K562 (cell line): ENCODE data around the gene TCHP. TPM values are rescaled to one million over a fixed set of nuclear protein-coding genes. Genes with fewer than 3 reads are reported as not detected.
A peak's percentile ranks its signal among the peaks of the same experiment; 100 is the strongest.

ENCODE experiments used
- BMI1 ChIP-seq: fragments of 150-350 bp; IDR thresholded peaks from 2 replicates; pipeline ENCODE4 v1.6.1; 2014; ENCODE audit warnings: low read length
- ESRRA ChIP-seq: fragments of 450-650 bp; IDR thresholded peaks from 2 replicates; pipeline ENCODE4 v1.6.1; 2014; ENCODE audit warnings: low read depth, mild to moderate bottlenecking, moderate library complexity, borderline replicate concordance
- FOXK1 ChIP-seq: sonication (generic); formaldehyde crosslinking; IDR thresholded peaks from 2 replicates; pipeline ENCODE4 v1.8.0; 2022; ENCODE audit warnings: missing genetic modification reagents, mild to moderate bottlenecking, borderline replicate concordance
- FOXM1 ChIP-seq, 2 experiments: fragments of 450-650 bp in 1 of 2; sonication (generic) in 1 of 2; formaldehyde crosslinking in 1 of 2; IDR thresholded peaks; 2 replicates each; pipeline versions ENCODE4 v1.6.1 to v1.9.0; 2017 to 2022; ENCODE audit warnings: low read depth in 2 of 2, mild to moderate bottlenecking in 2 of 2, missing genetic modification reagents in 1 of 2, moderate library complexity in 1 of 2
- HMG20A ChIP-seq: fragments of 450-650 bp; formaldehyde crosslinking; conservative IDR thresholded peaks from 2 replicates; pipeline ENCODE4 v1.4.0; 2020; ENCODE audit warnings: mild to moderate bottlenecking, mixed read lengths
- HNRNPLL ChIP-seq: fragments of 200-400 bp; formaldehyde crosslinking; IDR thresholded peaks from 2 replicates; pipeline ENCODE4 v1.6.1; 2017; ENCODE audit warnings: low read length, low read depth, mild to moderate bottlenecking; ENCODE audit not compliant: poor library complexity, severe bottlenecking
- JUN ChIP-seq, 2 experiments: sonication (generic) in 1 of 2; formaldehyde crosslinking in 1 of 2; IDR thresholded peaks; 2 replicates each; pipeline versions ENCODE4 v1.6.1 to v1.8.0; 2012 to 2022; ENCODE audit warnings: borderline replicate concordance in 2 of 2, mild to moderate bottlenecking in 2 of 2, improper control_type of control experiment in 1 of 2, low read depth in 1 of 2, low read length in 1 of 2, missing genetic modification reagents in 1 of 2
- KDM4B ChIP-seq, 2 experiments: fragments of 450-650 bp in 1 of 2; sonication (generic) in 1 of 2; IDR thresholded peaks; 2 replicates each; pipeline ENCODE4 v1.6.1; 2016 to 2017; ENCODE audit warnings: borderline replicate concordance in 2 of 2, antibody characterized with exemption in 1 of 2, low read depth in 1 of 2, mild to moderate bottlenecking in 1 of 2
- KLF13 ChIP-seq: fragments of 450-650 bp; IDR thresholded peaks from 2 replicates; pipeline ENCODE4 v1.6.1; 2016; ENCODE audit warnings: missing genetic modification characterization, low read depth, mild to moderate bottlenecking, missing compliant biosample characterization, moderate library complexity, borderline replicate concordance
- MECOM ChIP-seq: fragments of 250-450 bp; sonication (Bioruptor Pico); IDR thresholded peaks from 2 replicates; pipeline ENCODE4 v1.8.0; 2022; ENCODE audit warnings: inconsistent platforms
- NR3C1 ChIP-seq: sonication (generic); formaldehyde crosslinking; IDR thresholded peaks from 2 replicates; pipeline ENCODE4 v1.8.1; 2022; ENCODE audit warnings: missing genetic modification reagents
- PHB ChIP-seq: fragments of 250-450 bp; sonication (Bioruptor Pico); IDR thresholded peaks from 2 replicates; pipeline ENCODE4 v1.5.0; 2021
- PHTF2 ChIP-seq: fragments of 250-450 bp; sonication (Bioruptor Pico); IDR thresholded peaks from 2 replicates; pipeline ENCODE4 v1.5.0; 2021; ENCODE audit warnings: mild to moderate bottlenecking
- PTTG1 ChIP-seq: fragments of 450-650 bp; IDR thresholded peaks from 2 replicates; pipeline ENCODE4 v1.6.1; 2016; ENCODE audit warnings: low read depth, mild to moderate bottlenecking, missing genetic modification characterization, missing compliant biosample characterization
- RUNX1 ChIP-seq: sonication (generic); IDR thresholded peaks from 2 replicates; pipeline ENCODE4 v1.6.1; 2016; ENCODE audit warnings: antibody characterized with exemption, low read depth
- XRCC5 ChIP-seq: fragments of 200-400 bp; formaldehyde crosslinking; IDR thresholded peaks from 2 replicates; pipeline ENCODE4 v1.6.1; 2017; ENCODE audit warnings: low read depth, mild to moderate bottlenecking, low read length
- ZBTB12 ChIP-seq: fragments of 250-450 bp; sonication (Bioruptor Pico); IDR thresholded peaks from 2 replicates; pipeline ENCODE4 v1.4.0; 2020
- ZBTB49 ChIP-seq: sonication (generic); formaldehyde crosslinking; IDR thresholded peaks from 2 replicates; pipeline ENCODE4 v1.8.0; 2022; ENCODE audit warnings: missing genetic modification reagents, mild to moderate bottlenecking, borderline replicate concordance
- ZC3H11A ChIP-seq: IDR thresholded peaks from 2 replicates; pipeline ENCODE4 v1.6.1; 2012; ENCODE audit warnings: low read depth, low read length, improper control_type of control experiment
- ZC3H4 ChIP-seq: sonication (generic); formaldehyde crosslinking; IDR thresholded peaks from 2 replicates; pipeline ENCODE4 v1.9.0; 2021; ENCODE audit warnings: missing genetic modification reagents, borderline replicate concordance
- ZNF124 ChIP-seq: sonication (generic); formaldehyde crosslinking; IDR thresholded peaks from 2 replicates; pipeline ENCODE4 v1.8.1; 2022; ENCODE audit warnings: missing genetic modification reagents
- ZNF146 ChIP-seq: IDR thresholded peaks from one replicate; pipeline ENCODE4 v1.6.1; 2018; ENCODE audit warnings: missing compliant biosample characterization; ENCODE audit not compliant: unreplicated experiment
- ZNF354B ChIP-seq: fragments of 250-450 bp; sonication (Bioruptor Pico); IDR thresholded peaks from 2 replicates; pipeline ENCODE4 v1.4.0; 2020
- ZNF699 ChIP-seq: fragments of 250-450 bp; sonication (Bioruptor Pico); IDR thresholded peaks from 2 replicates; pipeline ENCODE4 v1.8.0; 2021; ENCODE audit warnings: mild to moderate bottlenecking, moderate library complexity; ENCODE audit not compliant: insufficient replicate concordance
- polyA plus RNA-seq, 8 experiments: library from polyadenylated mRNA; depleted of rRNA in 4 of 8; stranded (reverse) in 5 of 8; unstranded in 3 of 8; fragments of >200 nt; fragmentation: Nextera tagmentation in 2 of 8; fragmentation: Illumina TruSeq in 1 of 8; extraction: Ambion mirVana in 2 of 8; extraction: Trizol in 1 of 8; gene quantifications; 2 replicates each; pipeline versions ENCODE4 v1.2.1 to v1.2.3, GENCODE V29; 2011 to 2014; ENCODE audit warnings: inconsistent platforms in 1 of 8, missing spikeins in 1 of 8
- total RNA-seq, 7 experiments: library from RNA; depleted of rRNA in 6 of 7; stranded (reverse); fragments of >200 nt in 6 of 7; fragmentation: Illumina TruSeq in 2 of 7; extraction: Trizol in 2 of 7; gene quantifications; 2 replicates each; pipeline versions ENCODE4 v1.2.1 to v1.2.3, GENCODE V29; 2011 to 2021; ENCODE audit warnings: low replicate concordance in 1 of 7

The TCHP gene
- total and polyA plus RNA-seq, 9 of the 15 experiments (the other 6 are each of a cell fraction or from before 2014, with no cell fraction given), result 3.4 to 30.4 (median 19.7) TPM

GRCh38 chr12:109899783-109900751 is at the start of gene TCHP (continued):
- peak; percentile 19 for TF ChIP-seq HNRNPLL
- no peak; the same call in 1 of the 2 replicates for TF ChIP-seq FOXK1 (CRISPR knock-in tag)
- no peak for TF ChIP-seq BMI1
- no peak for TF ChIP-seq ZNF146 (CRISPR knock-in tag)
- TF ChIP-seq ZC3H4, result 0 out of 2 replicates have a peak, but pooled peaks have one; percentile 60
- TF ChIP-seq ZC3H11A, result no peak
- TF ChIP-seq ZNF354B (CRISPR knock-in tag), result no peak
- 0 out of 2 replicates have a peak, but pooled peaks have one; percentile 29 for TF ChIP-seq FOXM1 (IDR thresholded peaks at IDR 0.05; ENCODE audit: low read depth)
- TF ChIP-seq FOXM1 (CRISPR knock-in tag; IDR thresholded peaks at IDR 0.05; ENCODE audit: low read depth), result no peak; the same call in 1 of the 2 replicates
- TF ChIP-seq XRCC5, result peak; percentile 60; the same call in 1 of the 2 replicates
- TF ChIP-seq ZBTB49 (CRISPR knock-in tag), result no peak
- TF ChIP-seq JUN (IDR thresholded peaks at IDR 0.05; ENCODE audit: borderline replicate concordance, low read depth, low read length), result no peak
- 0 out of 2 replicates have a peak, but pooled peaks have one; percentile 73 for TF ChIP-seq JUN (CRISPR knock-in tag; IDR thresholded peaks at IDR 0.05; ENCODE audit: borderline replicate concordance)
- peak; percentile 49; the same call in 1 of the 2 replicates for TF ChIP-seq KLF13 (tag)
- TF ChIP-seq ZNF699 (CRISPR knock-in tag), result no peak
- 0 out of 2 replicates have a peak, but pooled peaks have one; percentile 67 for TF ChIP-seq RUNX1
- no peak for TF ChIP-seq HMG20A (CRISPR knock-in tag)
- no peak for TF ChIP-seq PTTG1 (tag)
- TF ChIP-seq ZNF124, result no peak
- no peak for TF ChIP-seq PHTF2
- no peak for TF ChIP-seq MECOM (CRISPR knock-in tag)
- no peak for TF ChIP-seq ESRRA
- TF ChIP-seq PHB (CRISPR knock-in tag), result no peak
- no peak for TF ChIP-seq ZBTB12 (CRISPR knock-in tag)
- TF ChIP-seq NR3C1 (CRISPR knock-in tag), result no peak
- TF ChIP-seq KDM4B (IDR thresholded peaks at IDR 0.05; ENCODE audit: borderline replicate concordance in 2 of 2, low read depth in 1 of 2), result no peak
